ENCODE data around the gene PMPCA.

GRCh38 chr9:136402067-136402466, 8.4 kb upstream of the PMPCA start:
- no peak for TF ChIP-seq CTCF (tag by site-specific recombination; IDR thresholded peaks at IDR 0.05)
- no peak for TF ChIP-seq GLIS1 (tag by site-specific recombination; IDR thresholded peaks at IDR 0.05)
- TF ChIP-seq, protein P1, sequence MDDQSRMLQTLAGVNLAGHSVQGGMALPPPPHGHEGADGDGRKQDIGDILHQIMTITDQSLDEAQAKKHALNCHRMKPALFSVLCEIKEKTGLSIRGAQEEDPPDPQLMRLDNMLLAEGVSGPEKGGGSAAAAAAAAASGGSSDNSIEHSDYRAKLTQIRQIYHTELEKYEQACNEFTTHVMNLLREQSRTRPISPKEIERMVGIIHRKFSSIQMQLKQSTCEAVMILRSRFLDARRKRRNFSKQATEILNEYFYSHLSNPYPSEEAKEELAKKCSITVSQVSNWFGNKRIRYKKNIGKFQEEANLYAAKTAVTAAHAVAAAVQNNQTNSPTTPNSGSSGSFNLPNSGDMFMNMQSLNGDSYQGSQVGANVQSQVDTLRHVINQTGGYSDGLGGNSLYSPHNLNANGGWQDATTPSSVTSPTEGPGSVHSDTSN (CRISPR knock-in tag; IDR thresholded peaks at IDR 0.05), result no peak
- no peak for TF ChIP-seq ZNF26 (tag by site-specific recombination; IDR thresholded peaks at IDR 0.05)
- TF ChIP-seq ZNF670 (tag by site-specific recombination; IDR thresholded peaks at IDR 0.05; ENCODE audit: low read depth), result no peak
- no peak for TF ChIP-seq YY1 (tag by site-specific recombination; IDR thresholded peaks at IDR 0.05)
- TF ChIP-seq ZNF394 (tag by site-specific recombination; IDR thresholded peaks at IDR 0.05; ENCODE audit: borderline replicate concordance), result no peak
- no peak for TF ChIP-seq ZBTB10 (tag by site-specific recombination; IDR thresholded peaks at IDR 0.05)
- TF ChIP-seq ZBTB8A (tag by site-specific recombination; IDR thresholded peaks at IDR 0.05), result no peak
- TF ChIP-seq ZNF521 (tag by site-specific recombination; IDR thresholded peaks at IDR 0.05), result no peak
